Panc1 (cell line): ENCODE results near the gene DUSP23. TPM values are rescaled to one million over a fixed set of nuclear protein-coding genes. Genes with fewer than 3 reads are reported as not detected.

ENCODE experiments used
- ATAC-seq: fragments of 200-7000 bp; cut with Tn5 transposase; 2 replicates; pipeline ENCODE4 v1.9.1; 2020; ENCODE audit warnings: mild to moderate bottlenecking, moderate library complexity
- BruUV-seq: library from RNA; stranded (reverse); fragments of 400-500 nt; replicated peaks from 2 replicates; lab custom pipeline; 2021; lab: Mats Ljungman, UMichigan
- CTCF ChIA-PET: fragments of 300-600 bp; sonication (Branson Sonifier 250); formaldehyde crosslinking; loops from one replicate; lab custom pipeline; 2022; ENCODE audit warnings: antibody characterized with exemption; lab: Charles Lee
- POLR2A ChIA-PET: fragments of 300-600 bp; sonication (Branson Sonifier 250); formaldehyde crosslinking; loops from one replicate; lab custom pipeline; 2022; ENCODE audit warnings: antibody characterized with exemption; lab: Charles Lee
- DNase-seq: peaks from one replicate; pipeline ENCODE4 v3.0.0-alpha.2; 2010; ENCODE audit warnings: low read depth, low spot score
- H3K27ac ChIP-seq: 2 replicates; pipeline ENCODE4 v1.5.1; 2011; ENCODE audit warnings: mild to moderate bottlenecking, low read length, inconsistent platforms
- H3K27me3 ChIP-seq: fragments of 200-500 bp; sonication (Bioruptor generic); 2 replicates; pipeline ENCODE4 v1.6.0; 2014; ENCODE audit warnings: low read length, inconsistent platforms; ENCODE audit not compliant: control insufficient read depth, insufficient read depth
- H3K36me3 ChIP-seq: fragments of 200-500 bp; sonication (Bioruptor generic); 2 replicates; pipeline ENCODE4 v1.5.1; 2014; ENCODE audit warnings: inconsistent platforms, mild to moderate bottlenecking, low read length, moderate library complexity; ENCODE audit not compliant: control insufficient read depth, insufficient read depth
- H3K4me1 ChIP-seq: 2 replicates; pipeline ENCODE4 v1.5.1; 2011; ENCODE audit warnings: inconsistent platforms, mild to moderate bottlenecking, low read length, moderate library complexity; ENCODE audit not compliant: control insufficient read depth, insufficient read depth
- H3K4me3 ChIP-seq, 2 experiments: 2 replicates each; pipeline ENCODE4 v1.5.1; 2011 to 2012; ENCODE audit warnings: low read depth in 2 of 2, low read length in 2 of 2, mild to moderate bottlenecking in 2 of 2, inconsistent platforms in 1 of 2, moderate library complexity in 1 of 2
- H3K9me3 ChIP-seq: fragments of 200-500 bp; sonication (Bioruptor generic); 2 replicates; pipeline ENCODE4 v1.5.1; 2014; ENCODE audit warnings: low read depth, mild to moderate bottlenecking, inconsistent platforms, low read length, moderate library complexity; ENCODE audit not compliant: control insufficient read depth, insufficient read depth
- CTCF ChIP-seq: fragments of 450-650 bp; IDR thresholded peaks from 2 replicates; pipeline ENCODE4 v1.5.1; 2017; ENCODE audit warnings: mild to moderate bottlenecking
- POLR2AphosphoS5 ChIP-seq: IDR thresholded peaks from 2 replicates; pipeline ENCODE4 v1.6.1; 2012; ENCODE audit warnings: mild to moderate bottlenecking, low read depth, low read length, moderate library complexity
- REST ChIP-seq, 2 experiments: IDR thresholded peaks; 2 replicates each; pipeline ENCODE4 v1.6.1; 2011 to 2012; ENCODE audit warnings: low read depth in 2 of 2, control low read depth in 1 of 2, low read length in 1 of 2, mild to moderate bottlenecking in 1 of 2, moderate library complexity in 1 of 2; ENCODE audit not compliant: insufficient read depth in 1 of 2
- SIN3A ChIP-seq: IDR thresholded peaks from 2 replicates; pipeline ENCODE4 v1.6.1; 2012; ENCODE audit warnings: low read depth, mild to moderate bottlenecking, low read length, moderate library complexity, borderline replicate concordance; ENCODE audit not compliant: insufficient read depth
- TCF7L2 ChIP-seq: IDR thresholded peaks from 2 replicates; pipeline ENCODE4 v1.6.1; 2011; ENCODE audit warnings: mild to moderate bottlenecking, low read depth, low read length, inconsistent platforms
- in situ Hi-C: cut with HindIII; loops from 2 replicates; pipeline ENCODE4 v1.10.0; 2016; ENCODE audit warnings: low sequenced_read_pairs, low pct_unique_long_range_greater_than_20kb
- intact Hi-C: fragments of 100-400 bp; cut with micrococcal nuclease; formaldehyde crosslinking; loops from one replicate; pipeline ENCODE4 v1.10.0; 2022; ENCODE audit not compliant: unreplicated experiment
- total RNA-seq: library from RNA; stranded (reverse); gene quantifications from one replicate; pipeline ENCODE4 v1.2.1, GENCODE V29; 2021; ENCODE audit not compliant: unreplicated experiment

Gene DUSP23
- total RNA-seq, 1 experiment from 2014 or later = 36.1 TPM

GRCh38 chr1:159791031-159791430 is 10.3 kb downstream of the DUSP23 start:
- TF ChIP-seq SIN3A (no peak), CTCF (no peak), POLR2AphosphoS5 (no peak), REST (IDR thresholded peaks at IDR 0.05; ENCODE audit: insufficient read depth in 1 of 2, low read depth in 2 of 2, low read length in 1 of 2) (no peak), TCF7L2 (no peak)
- Histone ChIP-seq H3K27ac (no peak overlapping the region), H3K9me3 (no peaks in the 10 kb centered on the region), H3K27me3 (peaks cover 8% of the 10 kb centered on the region), H3K36me3 (no peaks in the 10 kb centered on the region), H3K4me1 (no peaks in the 10 kb centered on the region), H3K4me3 (no peak overlapping the region)
- POLR2A ChIA-PET = no interaction called here
- CTCF ChIA-PET = no interaction called here
- intact Hi-C loops = no loop called here
- DNase-seq (no peak), ATAC-seq (no peak)
- in situ Hi-C loops = no loop called here
- no TSS peak for BruUV-seq

- DNase-seq (no peak), ATAC-seq (no peak)
- no peak overlapping the region for H3K27ac ChIP-seq
- no peaks in the 10 kb centered on the region for H3K36me3 ChIP-seq
- in situ Hi-C loops (no loop called here), intact Hi-C loops (no loop called here)
- CTCF ChIA-PET = no interaction called here
- no peak overlapping the region for H3K4me3 ChIP-seq
- H3K4me1 ChIP-seq = no peaks in the 10 kb centered on the region
- TF ChIP-seq REST (IDR thresholded peaks at IDR 0.05; ENCODE audit: insufficient read depth in 1 of 2, low read depth in 2 of 2, low read length in 1 of 2) (no peak), SIN3A (no peak), POLR2AphosphoS5 (no peak), TCF7L2 (no peak), CTCF (no peak)
- H3K9me3 ChIP-seq = no peaks in the 10 kb centered on the region
- POLR2A ChIA-PET = no interaction called here
- H3K27me3 ChIP-seq = peaks cover 11% of the 10 kb centered on the region
- BruUV-seq = no TSS peak
Observed at GRCh38 chr1:159791461-159791860, 10.7 kb downstream of the DUSP23 start.
